Subcutaneous abdominal adipose tissue (tissue), 5 donors: ENCODE results near the gene ZSCAN30.

Source experiments
- H3K27ac ChIP-seq: one replicate; pipeline ENCODE4 v1.7.0; 2013; ENCODE audit warnings: low read depth, mild to moderate bottlenecking, inconsistent platforms, low read length, moderate library complexity
- H3K27me3 ChIP-seq, 5 donors: one replicate each; pipeline ENCODE4 v1.7.0; 2013; ENCODE audit warnings: low read length in 5 of 5, inconsistent platforms in 1 of 5; ENCODE audit not compliant: control insufficient read depth in 5 of 5, insufficient read depth in 4 of 5
- H3K36me3 ChIP-seq, 5 donors: one replicate each; pipeline ENCODE4 v1.7.0; 2013; ENCODE audit warnings: low read length in 5 of 5; ENCODE audit not compliant: control insufficient read depth in 5 of 5, insufficient read depth in 5 of 5
- H3K4me1 ChIP-seq, 5 donors: one replicate each; pipeline ENCODE4 v1.7.0; 2013; ENCODE audit warnings: low read length in 5 of 5, mild to moderate bottlenecking in 3 of 5, moderate library complexity in 1 of 5; ENCODE audit not compliant: control insufficient read depth in 5 of 5, insufficient read depth in 5 of 5
- H3K4me3 ChIP-seq, 5 donors: one replicate each; pipeline ENCODE4 v1.7.0; 2013; ENCODE audit warnings: low read length in 5 of 5, low read depth in 1 of 5
- H3K9ac ChIP-seq, 5 donors: one replicate each; pipeline ENCODE4 v1.7.0; 2013; ENCODE audit warnings: low read length in 5 of 5, mild to moderate bottlenecking in 4 of 5, moderate library complexity in 3 of 5
- H3K9me3 ChIP-seq, 5 donors: one replicate each; pipeline ENCODE4 v1.7.0; 2013; ENCODE audit warnings: low read length in 5 of 5; ENCODE audit not compliant: control insufficient read depth in 5 of 5
- donor health status: healthy.
- donor health status: healthy.
- donor health status: healthy.
- donor health status: healthy.
- donor health status: healthy.

ZSCAN30 gene

DNA sequence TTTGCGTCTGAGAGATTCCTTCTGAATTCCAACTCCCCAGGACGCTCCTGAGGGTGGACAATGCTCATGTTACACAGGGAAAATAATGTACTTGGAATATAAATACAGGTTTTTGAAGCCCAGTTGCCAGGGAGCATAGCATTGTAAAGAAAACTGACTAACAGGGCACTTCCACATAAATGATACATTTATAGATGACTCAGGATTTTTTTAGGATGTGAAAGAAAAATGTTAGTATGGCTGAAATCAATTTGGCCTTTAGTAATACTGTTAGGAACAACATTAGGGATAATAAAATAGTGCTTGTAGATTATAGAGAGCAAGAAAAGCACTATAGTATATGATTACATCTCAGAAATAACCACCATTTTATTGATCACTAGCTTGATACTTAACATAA is 25.6 kb downstream of the ZSCAN30 start:
- Histone ChIP-seq H3K4me3 (no peak overlapping the region), H3K9ac (no peak overlapping the region), H3K27ac (no peak overlapping the region), H3K36me3 (peaks cover 13 to 29% (median 22%) of the 10 kb centered on the region in 5 donors), H3K9me3 (peaks cover 0 to 4% (median 0%) of the 10 kb centered on the region in 5 donors), H3K27me3 (no peaks in the 10 kb centered on the region), H3K4me1 (peaks cover 0 to 11% (median 6%) of the 10 kb centered on the region in 5 donors)

GRCh38 chr18:35256947-35257346 is 33.1 kb downstream of the ZSCAN30 start:
- Histone ChIP-seq H3K36me3 (peaks cover 25 to 41% (median 33%) of the 10 kb centered on the region in 5 donors), H3K27ac (no peak overlapping the region), H3K9me3 (peaks cover 0 to 14% (median 10%) of the 10 kb centered on the region in 5 donors), H3K27me3 (no peaks in the 10 kb centered on the region), H3K9ac (no peak overlapping the region), H3K4me3 (no peak overlapping the region), H3K4me1 (no peaks in the 10 kb centered on the region)

DNA sequence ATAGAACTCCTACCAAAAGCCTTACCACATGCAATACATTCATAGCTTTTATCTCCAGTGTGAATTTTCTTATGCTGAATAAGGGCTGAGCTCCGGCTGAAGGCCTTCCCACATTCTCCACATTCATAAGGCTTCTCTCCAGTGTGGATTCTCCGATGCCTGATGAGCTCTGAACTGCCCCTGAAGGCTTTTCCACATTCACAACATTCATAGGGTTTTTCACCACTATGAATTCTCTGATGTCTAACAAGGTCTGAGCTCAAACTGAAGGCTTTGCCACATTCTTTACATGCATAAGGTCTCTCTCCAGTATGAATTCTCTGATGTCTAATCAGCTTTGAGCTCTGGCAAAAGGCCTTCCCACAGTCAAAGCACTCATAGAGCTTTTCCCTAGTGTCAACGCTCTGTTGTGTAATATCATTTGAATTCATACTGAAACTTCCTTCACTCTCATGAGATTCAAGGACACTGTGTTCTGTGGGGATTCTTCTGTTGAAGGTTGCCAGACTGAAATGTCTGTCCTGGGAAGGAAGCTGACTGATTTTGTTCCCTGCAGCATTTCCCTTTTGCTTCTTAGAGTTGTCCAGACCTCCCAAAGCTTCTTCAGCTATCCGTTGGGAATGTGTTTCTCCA is 36.3 kb downstream of the ZSCAN30 start:
- Histone ChIP-seq H3K4me3 (peak overlapping the region in 1 of 5 donors; percentile 5), H3K36me3 (peaks cover 29 to 44% (median 36%) of the 10 kb centered on the region in 5 donors), H3K4me1 (no peaks in the 10 kb centered on the region), H3K9ac (no peak overlapping the region), H3K27me3 (no peaks in the 10 kb centered on the region), H3K27ac (no peak overlapping the region), H3K9me3 (peaks cover 0 to 14% (median 10%) of the 10 kb centered on the region in 5 donors)

GRCh38 chr18:35252466-35252865 is 37.6 kb downstream of the ZSCAN30 start:
- no peak overlapping the region for H3K9ac ChIP-seq
- H3K27ac ChIP-seq: no peak overlapping the region
- no peak overlapping the region for H3K4me3 ChIP-seq
- no peaks in the 10 kb centered on the region for H3K27me3 ChIP-seq
- peaks cover 0 to 4% (median 0%) of the 10 kb centered on the region in 5 donors for H3K4me1 ChIP-seq
- H3K9me3 ChIP-seq: peaks cover 0 to 14% (median 10%) of the 10 kb centered on the region in 5 donors
- H3K36me3 ChIP-seq: peaks cover 29 to 46% (median 36%) of the 10 kb centered on the region in 5 donors

- H3K27me3 ChIP-seq: no peaks in the 10 kb centered on the region
- H3K4me1 ChIP-seq: peaks cover 0 to 12% (median 5%) of the 10 kb centered on the region in 5 donors
- H3K27ac ChIP-seq: no peak overlapping the region
- no peak overlapping the region for H3K4me3 ChIP-seq
- H3K9ac ChIP-seq: no peak overlapping the region
- peaks cover 0 to 8% (median 3%) of the 10 kb centered on the region in 5 donors for H3K9me3 ChIP-seq
- peaks cover 46 to 65% (median 57%) of the 10 kb centered on the region in 5 donors for H3K36me3 ChIP-seq
Observed at GRCh38 chr18:35248429-35248828, 41.6 kb downstream of the ZSCAN30 start.

- peaks cover 50 to 69% (median 62%) of the 10 kb centered on the region in 5 donors for H3K36me3 ChIP-seq
- H3K9ac ChIP-seq: peak overlapping the region in 2 of 5 donors; percentile 6 to 44
- H3K4me1 ChIP-seq: peaks cover 0 to 12% (median 5%) of the 10 kb centered on the region in 5 donors
- no peaks in the 10 kb centered on the region for H3K27me3 ChIP-seq
- H3K27ac ChIP-seq: peak overlapping the region; percentile 82
- no peak overlapping the region for H3K4me3 ChIP-seq
- peaks cover 0 to 5% (median 0%) of the 10 kb centered on the region in 5 donors for H3K9me3 ChIP-seq
Observed at GRCh38 chr18:35247412-35248249, 42.4 kb downstream of the ZSCAN30 start.

- Histone ChIP-seq H3K9me3 (peaks cover 0 to 3% (median 0%) of the 10 kb centered on the region in 5 donors), H3K9ac (peak overlapping the region in 2 of 5 donors; percentile 6 to 44), H3K27ac (peak overlapping the region; percentile 82), H3K36me3 (peaks cover 50 to 70% (median 59%) of the 10 kb centered on the region in 5 donors), H3K27me3 (no peaks in the 10 kb centered on the region), H3K4me1 (peaks cover 2 to 20% (median 10%) of the 10 kb centered on the region in 5 donors), H3K4me3 (no peak overlapping the region)
Observed at GRCh38 chr18:35246831-35247230, 43.2 kb downstream of the ZSCAN30 start.

DNA sequence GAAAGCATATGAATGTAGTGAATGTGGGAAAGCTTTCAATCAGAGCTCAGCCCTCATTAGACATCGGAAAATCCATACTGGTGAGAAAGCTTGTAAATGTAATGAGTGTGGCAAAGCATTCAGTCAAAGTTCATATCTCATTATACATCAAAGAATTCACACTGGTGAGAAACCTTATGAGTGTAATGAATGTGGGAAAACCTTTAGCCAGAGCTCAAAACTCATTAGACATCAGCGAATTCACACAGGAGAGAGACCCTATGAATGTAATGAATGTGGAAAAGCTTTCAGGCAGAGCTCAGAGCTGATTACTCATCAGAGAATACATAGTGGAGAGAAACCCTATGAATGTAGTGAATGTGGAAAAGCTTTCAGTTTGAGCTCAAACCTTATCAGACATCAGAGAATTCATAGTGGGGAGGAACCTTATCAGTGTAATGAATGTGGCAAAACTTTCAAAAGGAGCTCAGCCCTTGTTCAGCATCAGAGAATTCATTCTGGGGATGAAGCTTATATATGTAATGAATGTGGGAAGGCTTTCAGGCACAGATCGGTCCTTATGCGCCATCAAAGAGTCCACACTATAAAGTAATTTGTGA is 44.2 kb downstream of the ZSCAN30 start:
- Histone ChIP-seq H3K9me3 (peaks cover 0 to 3% (median 0%) of the 10 kb centered on the region in 5 donors), H3K4me1 (peaks cover 2 to 23% (median 16%) of the 10 kb centered on the region in 5 donors), H3K27ac (peak overlapping the region; percentile 2), H3K27me3 (no peaks in the 10 kb centered on the region), H3K9ac (no peak overlapping the region), H3K4me3 (no peak overlapping the region), H3K36me3 (peaks cover 50 to 70% (median 57%) of the 10 kb centered on the region in 5 donors)

GRCh38 chr18:35244671-35245070 is 45.4 kb downstream of the ZSCAN30 start:
- H3K9ac ChIP-seq: no peak overlapping the region
- H3K36me3 ChIP-seq: peaks cover 44 to 62% (median 52%) of the 10 kb centered on the region in 5 donors
- H3K27ac ChIP-seq: no peak overlapping the region
- H3K4me1 ChIP-seq: peaks cover 2 to 28% (median 20%) of the 10 kb centered on the region in 5 donors
- H3K9me3 ChIP-seq: peaks cover 0 to 3% (median 0%) of the 10 kb centered on the region in 5 donors
- no peaks in the 10 kb centered on the region for H3K27me3 ChIP-seq
- H3K4me3 ChIP-seq: no peak overlapping the region
